ENCODE data around the gene SPINT4. TPM values are rescaled to one million over a fixed set of nuclear protein-coding genes. Genes with fewer than 3 reads are reported as not detected.
"Not testable (repeated sequence)": the region's sequence is repeated elsewhere in the genome, so short reads cannot be mapped to it uniquely, and the experiment has no call there.

Gene SPINT4
- not detected for total RNA-seq

DNA sequence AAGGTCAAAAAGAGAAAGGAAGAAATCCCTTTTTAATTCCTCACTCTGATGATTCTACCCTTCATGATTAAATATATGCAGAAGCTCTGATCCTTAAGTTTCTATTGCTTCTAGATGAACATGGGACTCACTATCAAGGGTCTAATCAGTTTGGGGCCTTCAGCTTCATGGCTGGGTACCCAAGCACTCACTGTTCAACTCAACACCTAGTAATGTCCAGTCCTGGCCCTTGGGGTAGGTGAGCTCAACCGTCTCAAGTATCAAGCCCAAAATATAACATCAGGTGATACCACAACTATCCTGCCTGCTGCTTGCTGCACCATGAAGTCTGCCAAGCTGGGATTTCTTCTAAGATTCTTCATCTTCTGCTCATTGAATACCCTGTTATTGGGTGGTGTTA lies at the start of gene SPINT4:
TSS of gene SPINT4 (plus strand) at position 301 of the 400 bp plus-strand sequence. CDS start at position 322, 21 bp downstream.
- no peak for DNase-seq (ENCODE audit: low spot score)

DNA sequence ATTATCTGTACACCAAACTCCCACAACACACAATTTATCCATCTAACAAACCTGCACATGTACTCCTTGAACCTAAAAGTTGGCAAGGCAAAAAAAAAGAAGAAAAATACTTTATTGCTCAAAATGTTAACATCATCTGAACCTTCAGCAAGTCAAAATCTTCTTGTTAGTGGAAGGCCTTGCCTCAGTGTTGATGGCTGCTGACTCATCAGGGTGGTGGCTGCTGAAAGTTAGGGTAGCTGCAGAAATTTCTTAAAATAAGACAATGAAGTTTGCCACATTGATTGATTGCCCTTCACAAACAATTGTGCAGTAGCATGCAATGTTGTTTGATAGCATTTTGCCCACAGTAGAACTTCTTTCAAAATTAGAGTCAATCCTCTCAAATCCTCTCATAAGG lies 49.4 kb upstream of the SPINT4 start:
- no peak for DNase-seq (ENCODE audit: low spot score)

- no peak for DNase-seq (ENCODE audit: low spot score)
Measured at GRCh38 chr20:45679650-45680049, 42.5 kb upstream of the SPINT4 start.

GRCh38 chr20:45685896-45686295 lies 36.3 kb upstream of the SPINT4 start:
- DNase-seq (ENCODE audit: low spot score): no peak

GRCh38 chr20:45693346-45693745 lies 28.8 kb upstream of the SPINT4 start:
- not testable (repeated sequence) for DNase-seq (ENCODE audit: low spot score)

- DNase-seq (ENCODE audit: low spot score): no peak
Measured at GRCh38 chr20:45695496-45695895, 26.7 kb upstream of the SPINT4 start.

- no peak for DNase-seq (ENCODE audit: low spot score)
Measured at GRCh38 chr20:45701104-45701503, 21.0 kb upstream of the SPINT4 start.

GRCh38 chr20:45701873-45702272 lies 20.3 kb upstream of the SPINT4 start, which contains the start of gene WFDC13:
Gene WFDC13, plus strand, starts transcription at chr20:45702038. Its CDS starts 86 bp downstream, at chr20:45702124.
- no peak for DNase-seq (ENCODE audit: low spot score)

- DNase-seq (ENCODE audit: low spot score): peak; percentile 21
Measured at GRCh38 chr20:45704969-45705637, 17.0 kb upstream of the SPINT4 start, which contains the start of gene WFDC10B. Gene WFDC10B, minus strand, starts transcription at chr20:45705019. Its CDS starts 19,027 bp downstream, at chr20:45685992.

DNA sequence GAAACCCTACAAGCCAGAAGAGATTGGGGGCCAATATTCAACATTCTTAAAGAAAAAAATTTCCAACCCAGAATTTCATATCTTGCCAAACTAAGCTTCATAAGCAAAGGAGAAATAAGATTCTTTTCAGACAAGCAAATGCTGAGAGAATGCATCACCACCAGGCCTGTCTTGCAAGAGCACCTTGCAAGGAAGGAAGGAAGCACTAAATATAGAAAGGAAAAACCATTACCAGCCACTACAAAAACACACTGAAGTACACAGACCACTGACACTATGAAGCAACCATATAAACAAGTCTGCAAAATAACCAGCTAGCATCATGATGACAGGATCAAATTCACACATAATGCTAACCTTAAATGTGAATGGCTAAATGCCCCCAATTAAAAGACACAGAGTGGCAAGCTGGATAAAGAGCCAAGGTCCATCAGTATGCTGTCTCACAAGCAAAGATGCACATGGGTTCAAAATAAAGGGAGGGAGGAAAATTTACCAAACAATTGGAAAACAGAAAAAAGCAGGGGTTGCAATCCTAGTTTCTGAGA lies 5.9 kb upstream of the SPINT4 start:
- not testable (repeated sequence) for DNase-seq (ENCODE audit: low spot score)

DNA sequence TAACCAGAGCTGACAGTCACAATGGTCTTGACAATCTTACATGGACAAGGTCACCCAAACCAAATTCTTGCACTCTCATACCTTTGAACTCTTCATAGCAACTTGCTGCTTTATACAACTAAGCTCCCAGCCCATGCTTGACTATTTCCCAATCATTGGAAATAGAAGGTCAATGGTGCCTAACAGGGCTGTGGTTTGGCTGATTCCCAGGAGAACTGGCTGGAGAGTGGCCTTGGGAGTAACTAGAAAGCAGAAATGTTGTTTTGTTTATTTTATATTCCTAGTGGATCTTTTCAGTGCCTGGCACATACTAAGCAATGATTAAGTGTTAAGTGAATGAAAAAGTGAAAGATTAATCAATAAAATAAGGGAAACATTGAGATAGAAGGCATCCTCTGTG lies 3.0 kb downstream of the SPINT4 start:
- no peak for DNase-seq (ENCODE audit: low spot score)

DNA sequence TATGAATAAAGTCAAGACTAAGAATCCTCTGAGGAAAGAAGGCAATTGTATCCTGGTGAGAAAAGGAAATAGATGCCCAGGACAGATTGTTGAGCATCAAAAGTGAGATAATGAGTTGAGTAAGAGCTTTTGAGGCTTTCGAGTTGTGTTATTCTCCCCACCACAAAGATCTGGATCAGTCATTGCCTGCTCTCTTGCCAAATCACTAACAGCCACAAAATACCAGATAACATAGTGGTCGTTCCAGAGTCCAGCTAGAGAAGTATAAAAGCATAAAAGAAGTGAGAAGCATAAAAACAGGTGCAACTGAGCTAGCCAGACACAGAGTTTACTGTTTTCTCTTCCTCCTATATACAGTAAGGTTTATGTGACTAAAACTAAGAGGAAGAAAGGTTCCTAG lies 4.9 kb downstream of the SPINT4 start:
- no peak for DNase-seq (ENCODE audit: low spot score)

DNA sequence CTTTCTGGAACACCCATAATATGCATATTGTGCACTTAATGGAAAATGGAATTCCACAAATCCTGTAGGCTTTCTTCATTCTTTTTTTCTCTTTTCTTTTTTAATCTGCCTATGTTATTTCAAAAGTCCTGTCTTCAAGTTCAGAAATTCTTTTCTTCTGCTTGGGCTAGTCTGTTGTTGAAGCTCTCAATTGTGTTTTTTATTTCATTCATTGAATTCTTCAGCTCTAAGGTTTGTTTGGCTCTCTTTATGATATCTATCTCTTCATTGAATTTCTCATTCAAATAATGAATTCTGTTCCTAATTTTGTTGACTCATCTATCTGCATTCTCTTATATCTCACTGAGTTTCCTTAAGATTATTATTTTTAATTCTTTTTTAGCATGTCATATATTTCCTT lies 10.1 kb downstream of the SPINT4 start:
- DNase-seq (ENCODE audit: low spot score): no peak

GRCh38 chr20:45735552-45735951 lies 13.4 kb downstream of the SPINT4 start:
- DNase-seq (ENCODE audit: low spot score): no peak

GRCh38 chr20:45735988-45736387 lies 13.8 kb downstream of the SPINT4 start:
- no peak for DNase-seq (ENCODE audit: low spot score)

DNA sequence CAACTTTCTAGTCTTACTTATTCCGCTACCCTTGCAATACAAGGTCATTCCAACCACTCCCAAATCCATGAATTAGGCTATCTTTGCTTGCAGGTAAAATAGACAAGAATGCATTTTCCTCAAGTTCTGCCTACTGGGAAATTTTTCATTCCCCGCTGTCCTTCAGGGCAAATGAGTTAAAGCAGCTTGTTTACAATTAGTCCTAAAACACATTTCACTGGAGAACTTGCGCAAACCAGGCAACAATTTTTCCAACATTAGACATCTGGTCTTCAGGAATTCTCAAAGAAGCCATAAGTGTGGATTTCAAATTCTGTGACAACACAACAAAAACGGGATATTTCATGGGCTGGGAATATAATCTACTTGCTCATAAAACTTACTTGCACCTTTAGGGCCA lies 20.4 kb downstream of the SPINT4 start:
- no peak for DNase-seq (ENCODE audit: low spot score)

DNA sequence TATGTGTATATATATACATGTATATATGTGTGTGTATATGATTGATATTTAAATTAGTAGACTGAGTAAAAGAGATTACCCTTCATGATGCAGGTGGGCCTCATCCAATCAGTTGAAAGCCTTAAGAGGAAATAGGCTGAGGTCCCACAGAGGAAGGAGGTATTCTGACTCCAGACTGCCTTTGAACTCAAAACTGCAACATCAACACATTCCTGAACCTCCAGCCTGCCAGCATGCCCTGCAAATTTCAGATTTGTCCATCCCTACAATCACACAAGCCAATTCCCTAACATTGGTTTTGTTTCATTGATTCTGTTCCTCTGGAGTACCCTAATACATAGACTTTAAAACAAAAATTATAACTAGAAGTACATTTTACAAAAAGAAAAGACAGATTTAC lies 22.9 kb downstream of the SPINT4 start:
- DNase-seq (ENCODE audit: low spot score): no peak

- DNase-seq (ENCODE audit: low spot score): no peak
Measured at GRCh38 chr20:45751721-45752120, 29.6 kb downstream of the SPINT4 start.

- no peak for DNase-seq (ENCODE audit: low spot score)
Measured at GRCh38 chr20:45752746-45753145, 30.6 kb downstream of the SPINT4 start.

GRCh38 chr20:45758096-45758495 lies 35.9 kb downstream of the SPINT4 start:
- DNase-seq (ENCODE audit: low spot score): no peak

DNA sequence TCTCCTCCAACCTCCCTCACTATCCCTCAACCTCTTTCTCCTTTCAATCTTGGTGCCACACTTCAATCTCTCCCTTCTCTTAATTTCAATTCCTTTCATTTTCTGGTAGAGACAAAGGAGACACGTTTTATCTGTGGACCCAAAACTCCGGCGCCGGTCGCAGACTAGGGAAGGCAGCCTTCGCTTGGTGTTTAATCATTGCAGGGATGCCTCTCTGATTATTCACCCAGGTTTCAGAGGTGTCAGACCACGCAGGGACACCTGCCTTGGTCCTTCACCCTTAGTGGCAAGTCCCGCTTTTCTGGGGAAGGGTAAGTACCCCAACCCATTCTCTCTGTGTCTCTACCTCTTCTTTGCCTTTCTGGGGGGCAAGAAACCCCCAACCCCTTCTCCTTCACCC lies 37.8 kb downstream of the SPINT4 start:
- DNase-seq (ENCODE audit: low spot score): not testable (repeated sequence)

DNA sequence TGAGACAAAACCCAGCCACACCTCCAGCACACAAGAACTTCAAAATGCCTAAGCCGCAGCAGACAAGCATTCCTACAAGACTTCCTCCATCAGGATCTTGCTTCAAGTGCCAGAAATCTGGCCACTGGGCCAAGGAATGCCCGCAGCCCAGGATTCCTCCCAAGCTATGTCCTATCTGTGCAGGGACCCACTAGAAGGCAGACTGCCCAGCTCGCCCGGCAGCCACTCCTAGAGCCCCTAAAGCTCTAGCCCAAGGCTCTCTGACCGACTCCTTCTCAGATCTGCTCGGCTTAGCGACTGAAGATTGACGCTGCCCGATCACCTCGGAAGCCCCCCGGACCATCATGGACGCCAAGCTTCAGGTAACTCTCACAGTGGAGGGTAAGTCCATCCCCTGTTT lies 39.8 kb downstream of the SPINT4 start:
- not testable (repeated sequence) for DNase-seq (ENCODE audit: low spot score)

DNA sequence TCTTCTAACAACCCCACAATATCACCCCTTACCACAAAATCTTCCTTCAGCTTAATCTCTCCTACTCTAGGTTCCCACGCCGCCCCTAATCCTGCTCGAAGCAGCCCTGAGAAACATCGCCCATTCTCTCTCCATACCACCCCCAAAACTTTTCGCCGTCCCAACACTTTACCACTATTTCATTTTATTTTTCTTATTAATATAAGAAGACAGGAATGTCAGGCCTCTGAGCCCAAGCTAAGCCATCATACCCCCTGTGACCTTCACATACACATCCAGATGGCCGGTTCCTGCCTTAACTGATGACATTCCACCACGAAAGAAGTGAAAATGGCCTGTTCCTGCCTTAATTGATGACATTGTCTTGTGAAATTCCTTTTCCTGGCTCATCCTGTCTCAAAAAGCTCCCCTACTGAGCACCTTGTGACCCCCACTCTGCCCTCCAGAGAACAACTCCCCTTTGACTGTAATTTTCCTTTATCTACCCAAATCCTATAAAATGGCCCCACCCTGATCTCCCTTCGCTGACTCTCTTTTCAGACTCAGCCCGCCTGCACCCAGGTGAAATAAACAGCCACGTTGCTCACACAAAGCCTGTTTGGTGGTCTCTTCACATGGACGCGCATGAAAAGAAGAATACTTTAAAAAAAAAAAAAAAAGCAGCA lies 42.6 kb downstream of the SPINT4 start:
- DNase-seq (ENCODE audit: low spot score): not testable (repeated sequence)
